IMR-90 (cell line): ENCODE data around the gene HOTAIR. TPM values are rescaled to one million over a fixed set of nuclear protein-coding genes. Genes with fewer than 3 reads are reported as not detected.

Experiments used
- ATAC-seq: fragments of 200-7000 bp; cut with Tn5 transposase; 2 replicates; pipeline ENCODE4 v1.9.1; 2020; ENCODE audit warnings: low read depth, mild to moderate bottlenecking, moderate library complexity
- BruUV-seq: library from RNA; stranded (reverse); fragments of 400-500 nt; replicated peaks from 2 replicates; lab custom pipeline; 2021; lab: Mats Ljungman, UMichigan
- CTCF ChIA-PET: fragments of 300-600 bp; formaldehyde crosslinking; extraction: SDS; loops from one replicate; lab custom pipeline; 2021; ENCODE audit warnings: antibody characterized with exemption; lab: Yijun Ruan, JAX
- POLR2A ChIA-PET: fragments of 300-600 bp; sonication (Branson Sonifier 250); formaldehyde crosslinking; loops from one replicate; lab custom pipeline; 2022; ENCODE audit warnings: antibody characterized with exemption; ENCODE audit not compliant: unreplicated experiment; lab: Charles Lee
- DNase-seq: peaks from one replicate; pipeline ENCODE4 v3.0.0; 2013
- H2AFZ ChIP-seq: replicated peaks from 2 replicates; pipeline ENCODE3; 2013; ENCODE audit warnings: low read length, mild to moderate bottlenecking; ENCODE audit not compliant: poor library complexity
- H2AK5ac ChIP-seq: 2 replicates; pipeline ENCODE4 v1.6.1; 2013; ENCODE audit warnings: low read depth, low read length, inconsistent platforms
- H2AK9ac ChIP-seq: replicated peaks from 2 replicates; pipeline ENCODE3; 2013; ENCODE audit warnings: mild to moderate bottlenecking, low read depth, low read length, moderate library complexity; ENCODE audit not compliant: poor library complexity
- H2BK120ac ChIP-seq: 2 replicates; pipeline ENCODE4 v1.6.1; 2013; ENCODE audit warnings: low read depth, low read length, inconsistent platforms
- H2BK15ac ChIP-seq: 3 replicates; pipeline ENCODE4 v1.6.1; 2013; ENCODE audit warnings: low read depth, low read length, inconsistent platforms
- H2BK20ac ChIP-seq: 2 replicates; pipeline ENCODE4 v1.6.1; 2013; ENCODE audit warnings: low read depth, mild to moderate bottlenecking, inconsistent platforms, low read length, moderate library complexity
- H2BK5ac ChIP-seq: 2 replicates; pipeline ENCODE4 v1.6.1; 2013; ENCODE audit warnings: mild to moderate bottlenecking, low read depth, low read length, inconsistent platforms; ENCODE audit not compliant: poor library complexity, severe bottlenecking
- H3K14ac ChIP-seq: replicated peaks from 2 replicates; pipeline ENCODE4 v1.6.1; 2013; ENCODE audit warnings: low read depth, low read length, inconsistent platforms
- H3K18ac ChIP-seq: 2 replicates; pipeline ENCODE4 v1.6.1; 2013; ENCODE audit warnings: low read depth, low read length, control low read depth
- H3K23ac ChIP-seq: 2 replicates; pipeline ENCODE4 v1.6.1; 2013; ENCODE audit warnings: low read depth, low read length, inconsistent platforms
- H3K27ac ChIP-seq: 2 replicates; pipeline ENCODE4 v1.5.1; 2013; ENCODE audit warnings: mild to moderate bottlenecking, control low read depth, low read length; ENCODE audit not compliant: insufficient read depth
- H3K27me3 ChIP-seq: 2 replicates; pipeline ENCODE4 v1.6.1; 2013; ENCODE audit warnings: low read length; ENCODE audit not compliant: control insufficient read depth, insufficient read depth
- H3K36me3 ChIP-seq: 2 replicates; pipeline ENCODE4 v1.6.1; 2013; ENCODE audit warnings: low read length, mixed read lengths; ENCODE audit not compliant: control insufficient read depth, insufficient read depth
- H3K4ac ChIP-seq: 2 replicates; pipeline ENCODE4 v1.6.1; 2013; ENCODE audit warnings: low read depth, low read length, inconsistent platforms
- H3K4me1 ChIP-seq: 2 replicates; pipeline ENCODE4 v1.6.1; 2013; ENCODE audit warnings: low read length, mixed read lengths; ENCODE audit not compliant: control insufficient read depth, insufficient read depth
- H3K4me2 ChIP-seq: 2 replicates; pipeline ENCODE4 v1.6.1; 2013; ENCODE audit warnings: low read depth, mild to moderate bottlenecking, control low read depth, low read length, moderate library complexity
- H3K4me3 ChIP-seq: 2 replicates; pipeline ENCODE4 v1.5.1; 2013; ENCODE audit warnings: low read depth, mild to moderate bottlenecking, control low read depth, low read length, moderate library complexity; ENCODE audit not compliant: insufficient read depth
- H3K56ac ChIP-seq: 2 replicates; pipeline ENCODE4 v1.6.1; 2013; ENCODE audit warnings: low read length, inconsistent platforms; ENCODE audit not compliant: insufficient read depth; ENCODE audit errors: extremely low read depth
- H3K79me1 ChIP-seq, 2 experiments: 2 replicates each; pipeline ENCODE4 v1.6.1; 2013; ENCODE audit warnings: low read length in 2 of 2, inconsistent platforms in 1 of 2, low read depth in 1 of 2
- H3K9ac ChIP-seq: 2 replicates; pipeline ENCODE4 v1.6.1; 2013; ENCODE audit warnings: low read depth, low read length, control low read depth
- H3K9me1 ChIP-seq: 2 replicates; pipeline ENCODE4 v1.6.1; 2013; ENCODE audit warnings: low read length, inconsistent platforms; ENCODE audit not compliant: insufficient read depth
- H3K9me3 ChIP-seq: 2 replicates; pipeline ENCODE4 v1.6.1; 2013; ENCODE audit warnings: low read length; ENCODE audit not compliant: control insufficient read depth, insufficient read depth
- H4K20me1 ChIP-seq: 2 replicates; pipeline ENCODE4 v1.6.1; 2013; ENCODE audit warnings: low read length, inconsistent platforms; ENCODE audit not compliant: insufficient read depth
- H4K5ac ChIP-seq: 2 replicates; pipeline ENCODE4 v1.6.1; 2013; ENCODE audit warnings: mild to moderate bottlenecking, low read depth, low read length, control low read depth
- H4K8ac ChIP-seq, 2 experiments: 2 replicates each; pipeline ENCODE4 v1.6.1; 2013; ENCODE audit warnings: low read depth in 2 of 2, low read length in 2 of 2, control low read depth in 1 of 2, inconsistent platforms in 1 of 2
- H4K91ac ChIP-seq: 2 replicates; pipeline ENCODE4 v1.6.1; 2013; ENCODE audit warnings: low read depth, low read length, inconsistent platforms; ENCODE audit not compliant: insufficient read depth
- MAZ ChIP-seq: IDR thresholded peaks from 2 replicates; pipeline ENCODE4 v1.6.1; 2012; ENCODE audit warnings: low read depth, mild to moderate bottlenecking, low read length, improper control_type of control experiment, moderate library complexity, borderline replicate concordance
- MXI1 ChIP-seq: IDR thresholded peaks from 2 replicates; pipeline ENCODE4 v1.6.1; 2012; ENCODE audit warnings: low read depth, mild to moderate bottlenecking, low read length, moderate library complexity, borderline replicate concordance
- RFX5 ChIP-seq: IDR thresholded peaks from 2 replicates; pipeline ENCODE4 v1.8.0; 2012; ENCODE audit warnings: low read depth, mild to moderate bottlenecking, low read length, moderate library complexity
- WGBS, 2 experiments: methylation state at CpG; one replicate each; pipeline versions ENCODE4 v1.1.5 to v1.1.7; 2013; ENCODE audit warnings: missing lambda C conversion rate in 2 of 2; ENCODE audit not compliant: insufficient read length in 1 of 2; ENCODE audit errors: extremely low coverage in 2 of 2; 5-methylcytosine and 5-hydroxymethylcytosine counted together
- dilution Hi-C: fragments of 300-500 bp; cut with HindIII; formaldehyde crosslinking; loops from one replicate; pipeline ENCODE4 v1.14.3; 2018; ENCODE audit warnings: low sequenced_read_pairs; ENCODE audit not compliant: unreplicated experiment
- in situ Hi-C: fragments of 300-500 bp; cut with MboI; formaldehyde crosslinking; loops from 3 replicates; pipeline ENCODE4 v1.14.3; 2019; ENCODE audit warnings: low sequenced_read_pairs, inconsistent platforms, mixed read lengths
- intact Hi-C: fragments of 100-400 bp; cut with micrococcal nuclease; formaldehyde crosslinking; loops from 2 replicates; pipeline ENCODE4 v1.10.0; 2022
- polyA plus RNA-seq, 3 experiments: library from polyadenylated mRNA; depleted of rRNA; stranded (reverse); fragments of >200 nt; gene quantifications; 2 replicates each; pipeline ENCODE4 v1.2.3, GENCODE V29; 2012; ENCODE audit warnings: low replicate concordance in 1 of 3
- total RNA-seq: library from RNA; depleted of rRNA; stranded (reverse); fragments of >200 nt; gene quantifications from 2 replicates; pipeline ENCODE4 v1.2.3, GENCODE V29; 2012

HOTAIR gene
- total and polyA plus RNA-seq, 2 of the 4 experiments (the other 2 are of a cell fraction): not detected

DNA sequence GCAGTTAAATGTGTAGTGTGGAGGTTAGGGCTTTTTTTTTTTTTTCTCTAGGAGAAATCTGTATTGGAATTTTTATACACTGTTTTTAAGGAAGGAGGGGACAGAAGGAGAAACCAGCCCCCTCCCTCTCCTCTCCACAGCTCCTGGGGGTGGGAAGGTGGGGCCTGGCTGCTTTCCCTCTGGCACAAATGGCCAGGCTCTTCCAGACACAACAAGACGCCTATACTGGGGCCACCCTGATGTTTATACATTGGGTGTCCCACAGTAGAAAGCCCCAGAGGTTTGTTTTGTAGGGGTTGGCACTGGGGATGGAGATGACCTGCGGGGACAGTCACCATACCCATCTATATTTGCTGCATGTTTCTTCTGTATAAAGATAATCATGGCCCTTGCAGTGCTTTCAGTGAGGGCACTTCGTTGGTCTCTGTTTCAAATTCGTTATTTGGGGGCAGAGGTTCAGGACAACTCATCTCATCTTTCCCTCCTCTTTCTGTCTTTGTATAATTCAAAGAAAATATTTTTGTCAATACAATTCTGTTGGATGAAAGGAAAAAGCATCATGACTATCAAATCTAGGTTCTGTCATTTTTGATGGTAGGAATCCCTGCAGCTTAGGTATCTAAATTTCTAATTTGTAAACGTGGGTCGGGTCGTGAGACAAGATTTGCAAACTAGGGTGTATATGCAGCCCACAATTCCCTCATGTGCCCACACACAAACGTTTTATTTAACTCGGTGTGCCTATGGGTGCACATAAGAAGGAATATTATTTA, 2.3 kb upstream of the HOTAIR start:
- WGBS, 2 experiments: no CpG with 5 or more reads among the region's 9 CpGs
- Histone ChIP-seq H3K27me3 (peaks cover 95% of the 10 kb centered on the region), H4K8ac (no peak overlapping the region), H4K91ac (no peak overlapping the region), H2AK5ac (no peak overlapping the region), H3K56ac (no peak overlapping the region), H3K27ac (no peak overlapping the region), H2BK120ac (no peak overlapping the region), H3K9ac (no peak overlapping the region), H2BK15ac (no peak overlapping the region), H2BK20ac (no peak overlapping the region), H2AK9ac (no peak overlapping the region), H3K9me1 (no peaks in the 10 kb centered on the region), H3K18ac (no peak overlapping the region), H2AFZ (no peak overlapping the region), H4K5ac (no peak overlapping the region), H3K4me1 (peaks cover 2% of the 10 kb centered on the region; the same call in 1 of the 2 replicates), H3K4ac (no peak overlapping the region), H3K4me3 (no peak overlapping the region), H3K4me2 (no peak overlapping the region), H4K20me1 (peaks cover 2% of the 10 kb centered on the region; the same call in 1 of the 2 replicates), H2BK5ac (no peak overlapping the region), H3K23ac (no peak overlapping the region), H3K14ac (no peak overlapping the region), H3K36me3 (no peaks in the 10 kb centered on the region), H3K79me1 (no peaks in the 10 kb centered on the region), H3K9me3 (peaks cover 16% of the 10 kb centered on the region)
- dilution Hi-C loops: no loop called here
- ChIA-PET CTCF (no interaction called here), POLR2A (no interaction called here)
- no peak for TF ChIP-seq MXI1
- TF ChIP-seq RFX5: no peak
- TF ChIP-seq MAZ: no peak
- in situ Hi-C loops: no loop called here
- intact Hi-C loops: no loop called here
- ATAC-seq (no peak), DNase-seq (no peak)
- no TSS peak for BruUV-seq
